Measurements from ENCODE around the gene APOA4. TPM values are rescaled to one million over a fixed set of nuclear protein-coding genes. Genes with fewer than 3 reads are reported as not detected.

APOA4 gene
- total RNA-seq, 1 experiment from 2014 or later, result not detected

- ChIA-PET CTCF (interaction anchor here (1.0 to 1.7 kb wide), 2 partner anchors 15 to 19 kb away, joined by 3 to 6 read pairs; partner anchors contain the start of genes APOA5 and ZPR1), POLR2A (no interaction called here), RAD21 (ENCODE audit: low non-redundant PET in 1 of 2, low total read pairs in 2 of 2, uncharacterized antibody in 2 of 2, unreplicated experiment in 2 of 2) (no interaction called here)
- BruUV-seq (replicated peaks), result no TSS peak
- Histone ChIP-seq H3K27me3 (ENCODE audit: insufficient read depth, low read length) (no peaks in the 10 kb centered on the region), H3K9me2 (ENCODE audit: insufficient read depth) (no peaks in the 10 kb centered on the region), H3K36me3 (ENCODE audit: control insufficient read depth in 1 of 2, insufficient read depth in 2 of 2, low read length in 2 of 2) (peaks cover 8 to 18% of the 10 kb centered on the region in 2 experiments; a peak in 3 of 4 replicates), H3K27ac (ENCODE audit: low read depth, low read length) (peak within 1 kb of the TSS; percentile 91), H3K9me3 (ENCODE audit: control insufficient read depth in 1 of 2, insufficient read depth in 1 of 2, low read depth in 1 of 2, low read length in 2 of 2) (no peaks in the 10 kb centered on the region), H3K79me2 (ENCODE audit: insufficient read depth, low read length) (peaks cover 36% of the 10 kb centered on the region), H3K9ac (ENCODE audit: low read length) (peak within 1 kb of the TSS; percentile 82), H3K4me1 (ENCODE audit: control insufficient read depth in 1 of 2, insufficient read depth in 2 of 2, low read length in 2 of 2) (peaks cover 10 to 21% of the 10 kb centered on the region in 2 experiments; a peak in 3 of 4 replicates), H2AFZ (ENCODE audit: low read depth, low read length, poor library complexity, severe bottlenecking) (peak within 1 kb of the TSS; percentile 55), H3K4me3 (replicated peaks in 1 of 2; ENCODE audit: low read depth in 1 of 2, low read length in 2 of 2) (peak within 1 kb of the TSS; percentile 84 to 94), H4K20me1 (ENCODE audit: insufficient read depth) (no peaks in the 10 kb centered on the region), H3K4me2 (ENCODE audit: low read length) (peak within 1 kb of the TSS; percentile 83)
- peak; percentile 72 for DNase-seq (ENCODE audit: low read depth, low spot score)
- intact Hi-C loops (cut with micrococcal nuclease), result no loop called here
- peak; percentile 93 for ATAC-seq
- no peak for TF ChIP-seq RAD21 (IDR thresholded peaks at IDR 0.05; ENCODE audit: low read depth)
- no peak for TF ChIP-seq ATF3 (IDR thresholded peaks at IDR 0.05)
- TF ChIP-seq SRF (IDR thresholded peaks at IDR 0.05; ENCODE audit: low read depth), result no peak
- peak; percentile 69 for TF ChIP-seq ELF1 (IDR thresholded peaks at IDR 0.05; ENCODE audit: borderline replicate concordance, low read depth)
- TF ChIP-seq REST (IDR thresholded peaks at IDR 0.05; ENCODE audit: low read depth), result no peak
- TF ChIP-seq POLR2AphosphoS5 (IDR thresholded peaks at IDR 0.05; ENCODE audit: low read depth, low read length), result peak; percentile 93
- TF ChIP-seq EGR1 (IDR thresholded peaks at IDR 0.05; ENCODE audit: low read depth), result peak; percentile 83
- TF ChIP-seq CEBPB (IDR thresholded peaks at IDR 0.05; ENCODE audit: low read depth), result no peak
- no peak; the same call in 1 of the 2 replicates for TF ChIP-seq JUND (IDR thresholded peaks at IDR 0.05)
- no peak for TF ChIP-seq EZH2 (IDR thresholded peaks at IDR 0.05)
- TF ChIP-seq EZH2phosphoT487 (IDR thresholded peaks at IDR 0.05; ENCODE audit: borderline replicate concordance), result no peak
- TF ChIP-seq ZNF274 (IDR thresholded peaks at IDR 0.05; ENCODE audit: low read depth, low read length), result no peak
- peak; percentile 71 for TF ChIP-seq ZFX (IDR thresholded peaks at IDR 0.05)
- TF ChIP-seq MAX (IDR thresholded peaks at IDR 0.05), result peak; percentile 91
- TF ChIP-seq POLR2A (IDR thresholded peaks at IDR 0.05; ENCODE audit: borderline replicate concordance, extremely low read depth, insufficient read depth, insufficient read length), result peak; percentile 41
- TF ChIP-seq SP1 (IDR thresholded peaks at IDR 0.05; ENCODE audit: low read depth), result peak; percentile 80
- TF ChIP-seq TCF7L2 (IDR thresholded peaks at IDR 0.05; ENCODE audit: borderline replicate concordance, extremely low read depth, insufficient read depth, insufficient read length), result peak; percentile 50
- peak; percentile 95 for TF ChIP-seq YY1 (IDR thresholded peaks at IDR 0.05; ENCODE audit: extremely low read depth, insufficient replicate concordance, low read depth, low read length)
- TF ChIP-seq SIN3A (IDR thresholded peaks at IDR 0.05; ENCODE audit: low read depth), result peak; percentile 94
- TF ChIP-seq CTCF (IDR thresholded peaks at IDR 0.05 in 2 of 3, conservative IDR thresholded peaks at IDR 0.05 in 1 of 3; ENCODE audit: borderline replicate concordance in 1 of 3, insufficient read depth in 1 of 3, low read depth in 2 of 3, low read length in 2 of 3), result no peak
- TF ChIP-seq FOSL1 (IDR thresholded peaks at IDR 0.05; ENCODE audit: low read depth), result no peak
These were observed 50.5 kb downstream of the APOA4 start, which contains the start of gene BUD13 for GRCh38 chr11:116772443-116773202. Gene BUD13, minus strand, starts transcription at chr11:116772987. Its CDS starts 23 bp downstream, at chr11:116772964.
